Astrocyte of the hippocampus (primary cell): ENCODE measurements around the gene TMEM109.
A peak's percentile ranks its signal among the peaks of the same experiment; 100 is the strongest.
"Not testable (repeated sequence)": the region's sequence is repeated elsewhere in the genome, so short reads cannot be mapped to it uniquely, and the experiment has no call there.

Experiments
- DNase-seq: peaks from one replicate; pipeline ENCODE4 v3.0.0; 2011; ENCODE audit warnings: low read depth, low spot score

The TMEM109 gene

GRCh38 chr11:60909680-60910280 lies 4.2 kb upstream of the TMEM109 start:
- not testable (repeated sequence) for DNase-seq

- DNase-seq, result no peak
Measured at GRCh38 chr11:60910281-60910687, 3.7 kb upstream of the TMEM109 start.

GRCh38 chr11:60910711-60911380 lies 3.1 kb upstream of the TMEM109 start:
- no peak for DNase-seq

- no peak for DNase-seq
Measured at GRCh38 chr11:60912223-60912850, 1.6 kb upstream of the TMEM109 start.

GRCh38 chr11:60912851-60913528 lies 968 bp upstream of the TMEM109 start:
- no peak for DNase-seq

- peak; percentile 58 for DNase-seq
Measured at GRCh38 chr11:60914633-60915247, 782 bp downstream of the TMEM109 start.

GRCh38 chr11:60915248-60915914 lies 1.4 kb downstream of the TMEM109 start:
- peak; percentile 84 for DNase-seq

GRCh38 chr11:60916669-60917206 lies 2.8 kb downstream of the TMEM109 start:
- no peak for DNase-seq

- DNase-seq, result no peak
Measured at GRCh38 chr11:60917267-60917666, 3.3 kb downstream of the TMEM109 start.

GRCh38 chr11:60918251-60918938 lies 4.4 kb downstream of the TMEM109 start:
- no peak for DNase-seq

GRCh38 chr11:60918939-60919265 lies 4.9 kb downstream of the TMEM109 start:
- DNase-seq, result peak; percentile 45

GRCh38 chr11:60919320-60919719 lies 5.4 kb downstream of the TMEM109 start:
- peak; percentile 40 for DNase-seq

GRCh38 chr11:60919956-60920355 lies 6.0 kb downstream of the TMEM109 start:
- peak; percentile 56 for DNase-seq

- DNase-seq, result no peak
Measured at GRCh38 chr11:60921259-60921658, 7.3 kb downstream of the TMEM109 start.

GRCh38 chr11:60921777-60922335 lies 7.9 kb downstream of the TMEM109 start:
- DNase-seq, result no peak

GRCh38 chr11:60922906-60923305 lies 8.9 kb downstream of the TMEM109 start:
- no peak for DNase-seq

- DNase-seq, result no peak
Measured at GRCh38 chr11:60923326-60923725, 9.4 kb downstream of the TMEM109 start.

- DNase-seq, result no peak
Measured at GRCh38 chr11:60923800-60924109, 9.8 kb downstream of the TMEM109 start.

- DNase-seq, result peak; percentile 89
Measured at GRCh38 chr11:60924110-60924905, 10.3 kb downstream of the TMEM109 start, which contains the start of gene TMEM132A. Gene TMEM132A (plus strand): TSS chr11:60924460. CDS start chr11:60924634, 174 bp downstream.
